Measurements from ENCODE around the gene BABAM2. TPM values are rescaled to one million over a fixed set of nuclear protein-coding genes. Genes with fewer than 3 reads are reported as not detected.
A peak's percentile ranks its signal among the peaks of the same experiment; 100 is the strongest.

Gene BABAM2
- total and polyA plus RNA-seq, 9 of the 15 experiments (the other 6 are each of a cell fraction or from before 2014, with no cell fraction given), result 10.9 to 37.4 (median 25.6) TPM

- TF ChIP-seq NR2C1 (IDR thresholded peaks at IDR 0.05) (peak; percentile 69), NR2C1 (tag; IDR thresholded peaks at IDR 0.05) (peak; percentile 82), BHLHE40 (IDR thresholded peaks at IDR 0.05; ENCODE audit: low read length) (peak; percentile 89), ZFX (CRISPR knock-in tag; IDR thresholded peaks at IDR 0.05) (peak; percentile 46), ARID3A (IDR thresholded peaks at IDR 0.05; ENCODE audit: borderline replicate concordance, low read depth, low read length) (no peak), LEF1 (IDR thresholded peaks at IDR 0.05) (peak; percentile 78; the same call in 1 of the 2 replicates), PATZ1 (CRISPR knock-in tag; IDR thresholded peaks at IDR 0.05; ENCODE audit: borderline replicate concordance) (no peak), ZBTB1 (CRISPR knock-in tag; IDR thresholded peaks at IDR 0.05; ENCODE audit: borderline replicate concordance, low read depth) (peak; percentile 57; the same call in 1 of the 2 replicates)
These were observed 468.9 kb downstream of the BABAM2 start (continued) for GRCh38 chr2:28359222-28360057.
